Measurements from ENCODE around the gene TCF12.
A peak's percentile ranks its signal among the peaks of the same experiment; 100 is the strongest.

The TCF12 gene

DNA sequence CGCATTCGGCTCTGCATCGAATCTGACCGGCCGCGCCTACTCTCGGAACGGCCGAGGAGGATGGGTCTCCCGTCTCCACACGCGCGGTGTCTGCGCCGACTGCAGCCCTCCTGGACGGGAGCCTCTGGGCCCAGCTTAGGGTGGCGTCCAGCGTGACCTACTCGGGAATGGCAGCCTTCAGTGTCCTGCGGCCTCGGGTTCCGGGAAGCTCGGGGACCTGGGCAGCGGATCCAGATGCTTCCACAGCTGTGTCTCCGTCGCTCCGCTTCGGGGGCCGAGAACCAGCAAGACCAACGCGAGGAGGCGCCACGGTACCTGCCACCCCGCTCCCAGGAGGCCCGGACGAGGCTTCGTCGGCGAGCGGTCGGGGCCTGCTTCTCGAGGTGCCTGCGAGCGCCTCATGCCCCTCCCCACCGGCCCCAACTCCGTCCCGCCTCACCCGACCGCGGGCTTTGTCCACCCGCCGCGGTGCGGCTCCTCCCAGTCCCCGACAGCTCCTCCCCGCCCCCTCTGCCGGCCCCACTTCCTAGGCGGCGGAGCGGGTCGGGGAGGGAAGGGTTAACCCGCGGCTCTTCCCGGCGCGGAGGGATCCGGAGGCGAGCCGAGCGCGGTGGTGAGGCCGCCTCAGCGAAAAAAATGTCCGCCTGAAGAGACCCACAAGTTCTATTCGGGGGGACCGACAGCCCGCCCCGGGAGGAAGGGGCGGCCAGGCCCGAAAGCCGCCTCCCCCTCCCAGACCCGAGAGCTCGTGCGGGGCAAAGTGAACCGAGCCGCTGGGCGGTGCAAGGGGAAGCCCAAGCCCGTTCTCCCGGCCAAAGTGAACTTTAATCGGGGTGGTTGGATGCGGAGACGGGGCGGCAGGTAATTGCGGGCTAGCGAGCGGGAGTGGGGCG lies at the start of gene TCF12:
Gene TCF12 (plus strand): TSS at position 599 of the 893 bp plus-strand sequence. CDS start 1,270 bp downstream, outside the sequence.
- DNase-seq (ENCODE audit: low read depth): peak; percentile 73

DNA sequence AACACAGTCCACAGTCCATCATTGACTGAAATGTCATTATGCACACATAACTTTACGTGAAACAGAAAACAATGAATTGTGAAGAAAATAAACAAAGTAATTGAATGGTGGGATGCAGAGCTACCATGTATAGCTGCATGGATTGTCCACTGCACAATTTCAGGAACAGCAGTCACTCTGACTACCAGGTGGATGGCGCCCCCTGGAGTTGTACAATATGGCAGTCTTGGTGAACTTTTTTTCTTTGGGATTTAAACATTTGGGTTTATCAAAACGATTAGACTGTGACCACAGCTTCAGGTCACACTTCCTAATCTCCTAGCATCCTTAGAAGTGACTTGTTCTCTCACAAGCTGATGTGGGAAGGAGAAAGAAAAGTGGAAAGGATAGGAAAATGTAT lies 48.9 kb upstream of the TCF12 start:
- no peak for DNase-seq (ENCODE audit: low read depth)

- DNase-seq (ENCODE audit: low read depth): no peak
Observed at GRCh38 chr15:56871185-56871584, 47.3 kb upstream of the TCF12 start.

- DNase-seq (ENCODE audit: low read depth): no peak
Observed at GRCh38 chr15:56871867-56872266, 46.6 kb upstream of the TCF12 start.

GRCh38 chr15:56877255-56877970 lies 41.0 kb upstream of the TCF12 start:
- no peak for DNase-seq (ENCODE audit: low read depth)

GRCh38 chr15:56879502-56879901 lies 38.9 kb upstream of the TCF12 start:
- no peak for DNase-seq (ENCODE audit: low read depth)

DNA sequence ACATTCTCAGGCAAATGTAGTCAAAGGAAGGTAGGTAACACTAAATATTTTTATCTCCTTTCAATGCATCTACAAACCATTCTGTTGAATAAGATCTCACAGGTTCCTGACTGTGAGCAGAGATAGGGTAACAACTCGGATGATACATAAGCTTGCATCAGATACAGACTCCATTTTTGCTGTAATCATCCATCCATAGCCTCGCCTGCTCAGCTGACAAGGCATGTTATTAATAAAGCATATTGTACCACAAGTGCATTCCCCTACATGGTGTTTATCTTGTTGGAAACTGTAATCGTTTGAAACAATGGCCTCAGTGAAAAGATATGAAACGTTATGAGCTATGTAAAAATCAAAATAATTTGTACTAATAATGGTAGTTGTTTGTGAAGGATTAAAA lies 35.4 kb upstream of the TCF12 start:
- no peak for DNase-seq (ENCODE audit: low read depth)

GRCh38 chr15:56886363-56886931 lies 32.0 kb upstream of the TCF12 start:
- DNase-seq (ENCODE audit: low read depth): no peak

- peak; percentile 68 for DNase-seq (ENCODE audit: low read depth)
Observed at GRCh38 chr15:56886932-56887781, 31.3 kb upstream of the TCF12 start.

GRCh38 chr15:56887782-56888438 lies 30.5 kb upstream of the TCF12 start:
- no peak for DNase-seq (ENCODE audit: low read depth)

GRCh38 chr15:56890038-56890437 lies 28.4 kb upstream of the TCF12 start:
- DNase-seq (ENCODE audit: low read depth): no peak

GRCh38 chr15:56891852-56892440 lies 26.5 kb upstream of the TCF12 start:
- no peak for DNase-seq (ENCODE audit: low read depth)

- no peak for DNase-seq (ENCODE audit: low read depth)
Observed at GRCh38 chr15:56892659-56893363, 25.6 kb upstream of the TCF12 start.

- no peak for DNase-seq (ENCODE audit: low read depth)
Observed at GRCh38 chr15:56893364-56893678, 25.1 kb upstream of the TCF12 start.

DNA sequence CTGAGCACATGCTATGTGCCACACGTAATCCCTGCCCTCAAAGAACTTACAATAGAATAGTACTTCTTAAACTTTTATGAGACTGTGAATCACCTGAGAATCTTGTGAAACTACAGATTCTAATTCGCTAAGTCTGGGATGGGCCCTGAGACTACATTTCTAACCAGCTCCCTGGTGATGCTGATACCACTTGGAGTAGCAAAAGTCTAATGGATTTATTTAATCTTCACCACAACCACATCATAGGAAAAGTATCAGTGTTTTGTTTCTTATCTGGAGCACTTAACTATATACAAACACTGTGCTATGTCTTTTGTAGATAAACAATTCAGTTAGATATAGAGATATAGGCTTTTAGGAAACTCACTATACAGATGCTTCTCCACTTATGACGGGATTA lies 23.8 kb upstream of the TCF12 start:
- DNase-seq (ENCODE audit: low read depth): no peak

GRCh38 chr15:56901931-56902330 lies 16.5 kb upstream of the TCF12 start:
- DNase-seq (ENCODE audit: low read depth): no peak

- no peak for DNase-seq (ENCODE audit: low read depth)
Observed at GRCh38 chr15:56906766-56907165, 11.7 kb upstream of the TCF12 start.

DNA sequence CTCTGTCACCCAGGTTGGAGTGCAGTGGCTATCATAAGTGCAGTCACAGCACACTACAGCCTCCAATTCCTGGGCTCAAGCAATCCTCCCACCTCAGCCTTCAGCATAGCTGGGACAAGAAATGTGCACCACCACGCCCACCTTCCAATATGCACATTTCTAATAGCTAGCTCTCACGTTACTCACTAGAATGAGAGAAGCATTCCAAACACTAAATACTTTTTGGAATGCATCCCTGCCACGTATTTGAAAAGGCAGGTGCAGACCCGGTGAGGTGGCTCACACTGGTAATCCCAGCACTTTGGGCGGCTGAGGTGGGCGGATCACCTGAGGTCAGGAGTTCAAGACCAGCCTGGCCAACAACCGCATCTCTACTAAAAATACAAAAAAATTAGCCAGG lies 7.6 kb upstream of the TCF12 start:
- DNase-seq (ENCODE audit: low read depth): no peak

DNA sequence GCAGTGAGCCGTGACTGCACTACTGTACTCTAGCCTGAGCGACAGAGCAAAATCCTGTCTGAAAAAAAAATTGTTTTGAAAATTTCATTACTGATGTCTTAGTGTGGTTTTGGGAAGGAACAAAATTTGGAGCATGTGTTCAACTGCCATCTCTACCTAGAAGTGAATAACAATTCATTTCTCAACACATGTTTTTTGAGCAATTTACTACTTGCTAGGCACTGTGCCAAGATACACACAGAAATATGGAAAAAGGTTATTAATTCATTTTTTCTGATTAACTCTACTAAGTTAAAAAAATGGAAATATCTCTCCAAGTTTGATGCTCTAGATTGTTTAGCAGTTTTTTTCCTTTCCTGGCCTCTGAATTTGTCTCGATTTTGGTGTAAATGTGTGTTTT lies 5.2 kb upstream of the TCF12 start:
- DNase-seq (ENCODE audit: low read depth): no peak

DNA sequence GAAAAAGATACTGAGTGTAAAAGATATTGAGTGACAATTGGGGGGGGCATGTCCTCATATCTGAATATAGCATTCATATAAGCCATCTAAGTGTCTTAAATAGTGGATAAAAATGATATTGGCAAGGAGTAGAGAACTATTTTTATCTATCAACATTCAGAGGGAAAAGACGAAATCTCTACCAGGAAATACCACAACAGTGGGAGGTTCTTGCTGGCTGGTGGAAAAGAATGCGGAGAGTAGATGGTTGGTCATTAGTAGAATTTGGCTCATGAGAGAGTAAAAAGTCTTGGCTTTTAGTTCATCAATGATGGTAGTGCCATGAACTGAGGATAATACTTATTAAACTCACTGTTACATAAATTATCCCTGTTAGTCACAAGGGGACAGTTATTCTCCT lies 4.8 kb upstream of the TCF12 start:
- no peak for DNase-seq (ENCODE audit: low read depth)

- DNase-seq (ENCODE audit: low read depth): no peak
Observed at GRCh38 chr15:56915888-56916287, 2.6 kb upstream of the TCF12 start.

Data from stimulated activated CD8-positive, alpha-beta memory T cell treated with anti-CD3 and anti-CD28 coated beads, Interleukin-15, amount 100 ng/mL, for 24 hours (primary cell).